GM19468 (cell line): ENCODE data around the gene NLGN1.

Experiments used
- ATAC-seq: cut with Tn5 transposase; IDR thresholded peaks from one replicate; pipeline ENCODE4 v1.9.1; 2021; ENCODE audit warnings: mild to moderate bottlenecking, moderate library complexity, moderate number of reproducible peaks; ENCODE audit not compliant: unreplicated experiment; ENCODE audit errors: extremely low read depth

Gene NLGN1

GRCh38 chr3:173800154-173800553 is 402.6 kb downstream of the NLGN1 start:
- no peak for ATAC-seq

GRCh38 chr3:173814809-173815208 is 417.3 kb downstream of the NLGN1 start:
- ATAC-seq: no peak

GRCh38 chr3:173819368-173819767 is 421.8 kb downstream of the NLGN1 start:
- ATAC-seq: no peak

GRCh38 chr3:173823911-173824460 is 426.4 kb downstream of the NLGN1 start:
- ATAC-seq: no peak

- no peak for ATAC-seq
These were observed 428.2 kb downstream of the NLGN1 start for GRCh38 chr3:173825730-173826129.

GRCh38 chr3:173826416-173826815 is 428.9 kb downstream of the NLGN1 start:
- no peak for ATAC-seq

- no peak for ATAC-seq
These were observed 429.5 kb downstream of the NLGN1 start for GRCh38 chr3:173826901-173827609.

- ATAC-seq: no peak
These were observed 441.1 kb downstream of the NLGN1 start for GRCh38 chr3:173838644-173839043.

GRCh38 chr3:173839859-173840258 is 442.3 kb downstream of the NLGN1 start:
- no peak for ATAC-seq

GRCh38 chr3:173841334-173841733 is 443.8 kb downstream of the NLGN1 start:
- no peak for ATAC-seq

- ATAC-seq: no peak
These were observed 445.5 kb downstream of the NLGN1 start for GRCh38 chr3:173843060-173843459.

GRCh38 chr3:173846584-173846983 is 449.0 kb downstream of the NLGN1 start:
- ATAC-seq: no peak

GRCh38 chr3:173849489-173849888 is 451.9 kb downstream of the NLGN1 start:
- ATAC-seq: no peak

- ATAC-seq: no peak
These were observed 459.6 kb downstream of the NLGN1 start for GRCh38 chr3:173857154-173857553.

- no peak for ATAC-seq
These were observed 465.2 kb downstream of the NLGN1 start for GRCh38 chr3:173862701-173863100.

GRCh38 chr3:173863551-173863950 is 466.0 kb downstream of the NLGN1 start:
- no peak for ATAC-seq

GRCh38 chr3:173865900-173866498 is 468.5 kb downstream of the NLGN1 start:
- ATAC-seq: no peak

- no peak for ATAC-seq
These were observed 472.2 kb downstream of the NLGN1 start for GRCh38 chr3:173869766-173870165.

- ATAC-seq: no peak
These were observed 473.4 kb downstream of the NLGN1 start for GRCh38 chr3:173870976-173871375.

- ATAC-seq: no peak
These were observed 478.2 kb downstream of the NLGN1 start for GRCh38 chr3:173875790-173876189.

GRCh38 chr3:173876476-173876875 is 478.9 kb downstream of the NLGN1 start:
- no peak for ATAC-seq

- ATAC-seq: no peak
These were observed 490.3 kb downstream of the NLGN1 start for GRCh38 chr3:173887888-173888287.
